ENCODE results near the gene SP2.
A peak's percentile ranks its signal among the peaks of the same experiment; 100 is the strongest.

SP2 gene

GRCh38 chr17:47978324-47978723, 82.3 kb downstream of the SP2 start:
- Mint-ChIP-seq H3K9me3 (no peaks in the 10 kb centered on the region), H3K4me1 (peaks cover 6% of the 10 kb centered on the region), H3K36me3 (peaks cover 78% of the 10 kb centered on the region), H3K27me3 (no peaks in the 10 kb centered on the region), H3K27ac (no peak overlapping the region), H3K4me3 (no peak overlapping the region)
- peak; percentile 82 for ATAC-seq
